GM12892 (cell line): Measurements from ENCODE around the gene EHD2.

Source experiments
- POLR2AphosphoS5 ChIP-seq: IDR thresholded peaks from 2 replicates; pipeline ENCODE4 v1.6.1; 2011; ENCODE audit warnings: low read depth, low read length, control low read depth
- TAF1 ChIP-seq: IDR thresholded peaks from 2 replicates; pipeline ENCODE4 v1.6.1; 2011; ENCODE audit warnings: low read depth, mild to moderate bottlenecking, control low read depth, low read length, borderline replicate concordance

DNA sequence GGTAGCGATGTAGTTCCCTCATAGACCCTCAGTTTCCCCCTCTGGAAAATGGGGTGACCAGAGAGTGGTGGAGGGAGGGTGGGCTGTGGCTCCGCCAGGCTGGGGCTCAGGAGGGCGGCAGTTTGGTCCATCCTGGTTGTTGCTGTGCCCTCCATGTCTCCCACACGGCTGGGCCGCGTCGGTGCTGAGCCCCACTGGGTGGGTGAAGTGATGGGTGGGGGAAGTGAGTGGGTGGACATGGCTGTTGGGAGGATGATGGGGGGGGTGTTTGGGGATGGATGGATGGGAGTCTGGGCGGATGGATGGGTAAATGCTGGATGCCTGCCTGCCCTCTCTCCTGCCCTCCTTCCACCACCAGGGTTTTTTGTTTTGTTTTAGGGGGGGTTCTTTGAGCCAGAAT is 16.6 kb upstream of the EHD2 start:
- TF ChIP-seq POLR2AphosphoS5 (no peak), TAF1 (no peak)
